ENCODE measurements around the gene ERCC3.

Gene ERCC3

GRCh38 chr2:127313406-127313805 lies 19.5 kb upstream of the ERCC3 start:
- no peaks in the 10 kb centered on the region for H3K27me3 ChIP-seq (ENCODE audit: insufficient read depth, low read length)
- H3K9ac ChIP-seq (ENCODE audit: low read depth, low read length) = no peak overlapping the region
- H3K4me1 ChIP-seq (ENCODE audit: insufficient read depth, low read length) = no peaks in the 10 kb centered on the region
- no peaks in the 10 kb centered on the region for H3K9me3 ChIP-seq (ENCODE audit: insufficient read depth, low read depth, low read length)
- no peak overlapping the region for H3K27ac ChIP-seq (ENCODE audit: low read length)
- H3K4me3 ChIP-seq (ENCODE audit: low read length) = no peak overlapping the region
- peaks cover 46% of the 10 kb centered on the region for H3K36me3 ChIP-seq (ENCODE audit: insufficient read depth, low read depth, low read length)

GRCh38 chr2:127310980-127311379 lies 17.0 kb upstream of the ERCC3 start:
- no peaks in the 10 kb centered on the region for H3K4me1 ChIP-seq (ENCODE audit: insufficient read depth, low read length)
- H3K27me3 ChIP-seq (ENCODE audit: insufficient read depth, low read length) = no peaks in the 10 kb centered on the region
- peaks cover 45% of the 10 kb centered on the region for H3K36me3 ChIP-seq (ENCODE audit: insufficient read depth, low read depth, low read length)
- H3K9me3 ChIP-seq (ENCODE audit: insufficient read depth, low read depth, low read length) = no peaks in the 10 kb centered on the region
- no peak overlapping the region for H3K9ac ChIP-seq (ENCODE audit: low read depth, low read length)
- no peak overlapping the region for H3K27ac ChIP-seq (ENCODE audit: low read length)
- H3K4me3 ChIP-seq (ENCODE audit: low read length) = no peak overlapping the region

GRCh38 chr2:127309468-127309867 lies 15.5 kb upstream of the ERCC3 start:
- H3K36me3 ChIP-seq (ENCODE audit: insufficient read depth, low read depth, low read length) = peaks cover 43% of the 10 kb centered on the region

GRCh38 chr2:127308586-127309138 lies 14.7 kb upstream of the ERCC3 start:
- H3K27ac ChIP-seq (ENCODE audit: low read length) = no peak overlapping the region
- no peaks in the 10 kb centered on the region for H3K9me3 ChIP-seq (ENCODE audit: insufficient read depth, low read depth, low read length)
- H3K27me3 ChIP-seq (ENCODE audit: insufficient read depth, low read length) = no peaks in the 10 kb centered on the region
- H3K36me3 ChIP-seq (ENCODE audit: insufficient read depth, low read depth, low read length) = peaks cover 35% of the 10 kb centered on the region
- no peak overlapping the region for H3K4me3 ChIP-seq (ENCODE audit: low read length)
- no peak overlapping the region for H3K9ac ChIP-seq (ENCODE audit: low read depth, low read length)
- H3K4me1 ChIP-seq (ENCODE audit: insufficient read depth, low read length) = no peaks in the 10 kb centered on the region

More at GRCh38 chr2:127309468-127309867, 15.5 kb upstream of the ERCC3 start:
- no peaks in the 10 kb centered on the region for H3K9me3 ChIP-seq (ENCODE audit: insufficient read depth, low read depth, low read length)
- no peaks in the 10 kb centered on the region for H3K4me1 ChIP-seq (ENCODE audit: insufficient read depth, low read length)
- H3K9ac ChIP-seq (ENCODE audit: low read depth, low read length) = no peak overlapping the region
- H3K4me3 ChIP-seq (ENCODE audit: low read length) = no peak overlapping the region
- no peak overlapping the region for H3K27ac ChIP-seq (ENCODE audit: low read length)
- H3K27me3 ChIP-seq (ENCODE audit: insufficient read depth, low read length) = no peaks in the 10 kb centered on the region

- Histone ChIP-seq H3K9ac (ENCODE audit: low read depth, low read length) (no peak overlapping the region), H3K36me3 (ENCODE audit: insufficient read depth, low read depth, low read length) (peaks cover 27% of the 10 kb centered on the region), H3K9me3 (ENCODE audit: insufficient read depth, low read depth, low read length) (no peaks in the 10 kb centered on the region), H3K27me3 (ENCODE audit: insufficient read depth, low read length) (no peaks in the 10 kb centered on the region), H3K4me3 (ENCODE audit: low read length) (no peak overlapping the region), H3K27ac (ENCODE audit: low read length) (no peak overlapping the region), H3K4me1 (ENCODE audit: insufficient read depth, low read length) (no peaks in the 10 kb centered on the region)
Measured at GRCh38 chr2:127305990-127306585, 12.1 kb upstream of the ERCC3 start.

- H3K36me3 ChIP-seq (ENCODE audit: insufficient read depth, low read depth, low read length) = peaks cover 18% of the 10 kb centered on the region
- no peak overlapping the region for H3K9ac ChIP-seq (ENCODE audit: low read depth, low read length)
- H3K27ac ChIP-seq (ENCODE audit: low read length) = no peak overlapping the region
- H3K4me1 ChIP-seq (ENCODE audit: insufficient read depth, low read length) = no peaks in the 10 kb centered on the region
- no peaks in the 10 kb centered on the region for H3K27me3 ChIP-seq (ENCODE audit: insufficient read depth, low read length)
- H3K4me3 ChIP-seq (ENCODE audit: low read length) = no peak overlapping the region
- no peaks in the 10 kb centered on the region for H3K9me3 ChIP-seq (ENCODE audit: insufficient read depth, low read depth, low read length)
Measured at GRCh38 chr2:127302168-127302567, 8.2 kb upstream of the ERCC3 start.

- Histone ChIP-seq H3K4me3 (ENCODE audit: low read length) (peak overlapping the region; percentile 85), H3K27me3 (ENCODE audit: insufficient read depth, low read length) (no peaks in the 10 kb centered on the region), H3K9ac (ENCODE audit: low read depth, low read length) (peak overlapping the region; percentile 85; the same call in 1 of the 2 replicates), H3K36me3 (ENCODE audit: insufficient read depth, low read depth, low read length) (peaks cover 47% of the 10 kb centered on the region), H3K4me1 (ENCODE audit: insufficient read depth, low read length) (0 out of 2 replicates have a peak, but pooled peaks cover 3% of the 10 kb centered on the region), H3K27ac (ENCODE audit: low read length) (no peak overlapping the region), H3K9me3 (ENCODE audit: insufficient read depth, low read depth, low read length) (no peaks in the 10 kb centered on the region)
Measured at GRCh38 chr2:127293386-127293747, 577 bp downstream of the ERCC3 start.

- H3K9me3 ChIP-seq (ENCODE audit: insufficient read depth, low read depth, low read length) = peaks cover 10% of the 10 kb centered on the region
- no peak overlapping the region for H3K9ac ChIP-seq (ENCODE audit: low read depth, low read length)
- H3K4me1 ChIP-seq (ENCODE audit: insufficient read depth, low read length) = no peaks in the 10 kb centered on the region
- no peak overlapping the region for H3K4me3 ChIP-seq (ENCODE audit: low read length)
- no peak overlapping the region for H3K27ac ChIP-seq (ENCODE audit: low read length)
- H3K36me3 ChIP-seq (ENCODE audit: insufficient read depth, low read depth, low read length) = peaks cover 98% of the 10 kb centered on the region
- H3K27me3 ChIP-seq (ENCODE audit: insufficient read depth, low read length) = no peaks in the 10 kb centered on the region
Measured at GRCh38 chr2:127288274-127288673, 5.7 kb downstream of the ERCC3 start.

- H3K9ac ChIP-seq (ENCODE audit: low read depth, low read length) = no peak overlapping the region
- H3K27me3 ChIP-seq (ENCODE audit: insufficient read depth, low read length) = no peaks in the 10 kb centered on the region
- no peak overlapping the region for H3K4me3 ChIP-seq (ENCODE audit: low read length)
- H3K4me1 ChIP-seq (ENCODE audit: insufficient read depth, low read length) = no peaks in the 10 kb centered on the region
- peaks cover 100% of the 10 kb centered on the region for H3K36me3 ChIP-seq (ENCODE audit: insufficient read depth, low read depth, low read length)
- H3K27ac ChIP-seq (ENCODE audit: low read length) = no peak overlapping the region
- peaks cover 13% of the 10 kb centered on the region for H3K9me3 ChIP-seq (ENCODE audit: insufficient read depth, low read depth, low read length)
Measured at GRCh38 chr2:127283275-127283674, 10.7 kb downstream of the ERCC3 start.

- Histone ChIP-seq H3K4me1 (ENCODE audit: insufficient read depth, low read length) (no peaks in the 10 kb centered on the region), H3K9me3 (ENCODE audit: insufficient read depth, low read depth, low read length) (peaks cover 13% of the 10 kb centered on the region), H3K36me3 (ENCODE audit: insufficient read depth, low read depth, low read length) (peaks cover 99% of the 10 kb centered on the region), H3K27ac (ENCODE audit: low read length) (no peak overlapping the region), H3K4me3 (ENCODE audit: low read length) (no peak overlapping the region), H3K27me3 (ENCODE audit: insufficient read depth, low read length) (no peaks in the 10 kb centered on the region), H3K9ac (ENCODE audit: low read depth, low read length) (no peak overlapping the region)
Measured at GRCh38 chr2:127280693-127281092, 13.3 kb downstream of the ERCC3 start.

- no peaks in the 10 kb centered on the region for H3K27me3 ChIP-seq (ENCODE audit: insufficient read depth, low read length)
- H3K4me1 ChIP-seq (ENCODE audit: insufficient read depth, low read length) = no peaks in the 10 kb centered on the region
- peaks cover 13% of the 10 kb centered on the region for H3K9me3 ChIP-seq (ENCODE audit: insufficient read depth, low read depth, low read length)
- peaks cover 99% of the 10 kb centered on the region for H3K36me3 ChIP-seq (ENCODE audit: insufficient read depth, low read depth, low read length)
- no peak overlapping the region for H3K4me3 ChIP-seq (ENCODE audit: low read length)
- no peak overlapping the region for H3K27ac ChIP-seq (ENCODE audit: low read length)
- H3K9ac ChIP-seq (ENCODE audit: low read depth, low read length) = no peak overlapping the region
Measured at GRCh38 chr2:127279781-127280180, 14.2 kb downstream of the ERCC3 start.

GRCh38 chr2:127278959-127279358 lies 15.0 kb downstream of the ERCC3 start:
- Histone ChIP-seq H3K4me1 (ENCODE audit: insufficient read depth, low read length) (no peaks in the 10 kb centered on the region), H3K27ac (ENCODE audit: low read length) (no peak overlapping the region), H3K4me3 (ENCODE audit: low read length) (no peak overlapping the region), H3K27me3 (ENCODE audit: insufficient read depth, low read length) (no peaks in the 10 kb centered on the region), H3K9me3 (ENCODE audit: insufficient read depth, low read depth, low read length) (peaks cover 10% of the 10 kb centered on the region), H3K9ac (ENCODE audit: low read depth, low read length) (no peak overlapping the region), H3K36me3 (ENCODE audit: insufficient read depth, low read depth, low read length) (peaks cover 97% of the 10 kb centered on the region)

All from iPS-20b (cell line).